ENCODE data around the gene JUNB. TPM values are rescaled to one million over a fixed set of nuclear protein-coding genes. Genes with fewer than 3 reads are reported as not detected.

Gene JUNB
- total and polyA plus RNA-seq, 2 of the 13 experiments (the other 11 are each of a cell fraction or from before 2014, with no cell fraction given), result 7.7 to 8.2 TPM

DNA sequence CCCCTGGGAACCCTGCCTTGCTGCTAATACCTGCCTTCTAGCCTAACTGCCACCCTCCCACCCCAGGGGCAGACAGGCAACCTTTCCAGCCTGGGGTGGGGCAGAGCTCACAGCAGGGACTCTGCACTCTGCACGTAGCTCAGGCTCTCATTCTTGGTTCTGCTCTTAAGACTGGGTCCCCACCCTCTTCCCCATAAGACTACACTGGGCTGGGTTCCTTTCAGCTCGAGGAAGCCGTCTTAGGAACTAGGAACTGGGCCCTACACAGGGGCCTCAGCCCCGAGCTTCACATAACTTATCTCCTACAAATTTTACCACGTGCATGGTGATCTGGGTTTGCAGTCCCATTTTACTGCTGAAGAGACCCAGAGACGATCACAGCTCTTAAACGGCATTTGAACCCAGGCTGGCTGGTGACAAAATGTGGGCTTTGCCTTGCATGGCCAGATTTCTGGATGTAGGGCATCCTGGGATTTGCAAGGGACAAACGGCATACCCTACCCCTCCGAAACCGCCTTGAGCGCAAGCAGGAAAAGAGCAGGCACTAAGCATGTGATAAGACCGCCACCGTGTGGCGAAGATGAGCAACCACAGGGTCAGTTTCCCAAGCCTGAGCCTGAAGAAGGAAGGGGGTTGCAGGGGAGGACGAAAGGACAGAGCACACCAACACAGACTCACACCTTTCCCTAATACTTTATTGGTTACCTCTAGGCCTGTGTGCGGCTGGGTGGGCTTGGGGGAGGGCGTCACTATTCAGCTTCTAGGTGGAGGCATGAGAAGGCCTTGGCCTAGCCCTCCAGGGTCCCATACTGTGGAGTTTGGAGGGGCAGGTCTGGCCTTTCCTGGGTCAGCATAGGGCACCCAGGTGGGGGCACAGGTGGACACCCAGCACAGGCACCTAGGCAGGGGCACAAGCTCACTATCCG is 5.1 kb downstream of the JUNB start (continued):
- TF ChIP-seq, protein P1, sequence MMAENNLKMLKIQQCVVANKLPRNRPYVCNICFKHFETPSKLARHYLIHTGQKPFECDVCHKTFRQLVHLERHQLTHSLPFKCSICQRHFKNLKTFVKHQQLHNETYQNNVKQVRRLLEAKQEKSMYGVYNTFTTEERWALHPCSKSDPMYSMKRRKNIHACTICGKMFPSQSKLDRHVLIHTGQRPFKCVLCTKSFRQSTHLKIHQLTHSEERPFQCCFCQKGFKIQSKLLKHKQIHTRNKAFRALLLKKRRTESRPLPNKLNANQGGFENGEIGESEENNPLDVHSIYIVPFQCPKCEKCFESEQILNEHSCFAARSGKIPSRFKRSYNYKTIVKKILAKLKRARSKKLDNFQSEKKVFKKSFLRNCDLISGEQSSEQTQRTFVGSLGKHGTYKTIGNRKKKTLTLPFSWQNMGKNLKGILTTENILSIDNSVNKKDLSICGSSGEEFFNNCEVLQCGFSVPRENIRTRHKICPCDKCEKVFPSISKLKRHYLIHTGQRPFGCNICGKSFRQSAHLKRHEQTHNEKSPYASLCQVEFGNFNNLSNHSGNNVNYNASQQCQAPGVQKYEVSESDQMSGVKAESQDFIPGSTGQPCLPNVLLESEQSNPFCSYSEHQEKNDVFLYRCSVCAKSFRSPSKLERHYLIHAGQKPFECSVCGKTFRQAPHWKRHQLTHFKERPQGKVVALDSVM (CRISPR knock-in tag; IDR thresholded peaks at IDR 0.05), result 0 out of 2 replicates have a peak, but pooled peaks have one; percentile 18
- TF ChIP-seq, protein P2, sequence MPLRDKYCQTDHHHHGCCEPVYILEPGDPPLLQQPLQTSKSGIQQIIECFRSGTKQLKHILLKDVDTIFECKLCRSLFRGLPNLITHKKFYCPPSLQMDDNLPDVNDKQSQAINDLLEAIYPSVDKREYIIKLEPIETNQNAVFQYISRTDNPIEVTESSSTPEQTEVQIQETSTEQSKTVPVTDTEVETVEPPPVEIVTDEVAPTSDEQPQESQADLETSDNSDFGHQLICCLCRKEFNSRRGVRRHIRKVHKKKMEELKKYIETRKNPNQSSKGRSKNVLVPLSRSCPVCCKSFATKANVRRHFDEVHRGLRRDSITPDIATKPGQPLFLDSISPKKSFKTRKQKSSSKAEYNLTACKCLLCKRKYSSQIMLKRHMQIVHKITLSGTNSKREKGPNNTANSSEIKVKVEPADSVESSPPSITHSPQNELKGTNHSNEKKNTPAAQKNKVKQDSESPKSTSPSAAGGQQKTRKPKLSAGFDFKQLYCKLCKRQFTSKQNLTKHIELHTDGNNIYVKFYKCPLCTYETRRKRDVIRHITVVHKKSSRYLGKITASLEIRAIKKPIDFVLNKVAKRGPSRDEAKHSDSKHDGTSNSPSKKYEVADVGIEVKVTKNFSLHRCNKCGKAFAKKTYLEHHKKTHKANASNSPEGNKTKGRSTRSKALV (CRISPR knock-in tag; IDR thresholded peaks at IDR 0.05), result no peak
- TF ChIP-seq NR3C1 (CRISPR knock-in tag; IDR thresholded peaks at IDR 0.05) (no peak), HDAC2 (CRISPR knock-in tag; IDR thresholded peaks at IDR 0.05) (0 out of 2 replicates have a peak, but pooled peaks have one; percentile 16), MAZ (IDR thresholded peaks at IDR 0.05; ENCODE audit: borderline replicate concordance, low read depth, low read length) (no peak), MAZ (CRISPR knock-in tag; IDR thresholded peaks at IDR 0.05; ENCODE audit: low read depth) (0 out of 2 replicates have a peak, but pooled peaks have one; percentile 28), ZNF614 (CRISPR knock-in tag; IDR thresholded peaks at IDR 0.05; ENCODE audit: borderline replicate concordance) (peak; percentile 22; the same call in 1 of the 2 replicates), FOXM1 (CRISPR knock-in tag; IDR thresholded peaks at IDR 0.05) (no peak), EZH2 (conservative IDR thresholded peaks at IDR 0.05; ENCODE audit: low read depth, low read length) (no peak), ZFP62 (CRISPR knock-in tag; IDR thresholded peaks at IDR 0.05) (no peak), SAFB2 (CRISPR knock-in tag; IDR thresholded peaks at IDR 0.05; ENCODE audit: borderline replicate concordance, low read depth) (no peak), NFKBIZ (CRISPR knock-in tag; IDR thresholded peaks at IDR 0.05) (peak; percentile 37; the same call in 1 of the 2 replicates), JUNB (CRISPR knock-in tag; IDR thresholded peaks at IDR 0.05; ENCODE audit: borderline replicate concordance) (no peak), HMG20A (CRISPR knock-in tag; IDR thresholded peaks at IDR 0.05; ENCODE audit: borderline replicate concordance) (no peak), SALL1 (CRISPR knock-in tag; IDR thresholded peaks at IDR 0.05) (0 out of 2 replicates have a peak, but pooled peaks have one; percentile 11)
- TF ChIP-seq, protein P3, sequence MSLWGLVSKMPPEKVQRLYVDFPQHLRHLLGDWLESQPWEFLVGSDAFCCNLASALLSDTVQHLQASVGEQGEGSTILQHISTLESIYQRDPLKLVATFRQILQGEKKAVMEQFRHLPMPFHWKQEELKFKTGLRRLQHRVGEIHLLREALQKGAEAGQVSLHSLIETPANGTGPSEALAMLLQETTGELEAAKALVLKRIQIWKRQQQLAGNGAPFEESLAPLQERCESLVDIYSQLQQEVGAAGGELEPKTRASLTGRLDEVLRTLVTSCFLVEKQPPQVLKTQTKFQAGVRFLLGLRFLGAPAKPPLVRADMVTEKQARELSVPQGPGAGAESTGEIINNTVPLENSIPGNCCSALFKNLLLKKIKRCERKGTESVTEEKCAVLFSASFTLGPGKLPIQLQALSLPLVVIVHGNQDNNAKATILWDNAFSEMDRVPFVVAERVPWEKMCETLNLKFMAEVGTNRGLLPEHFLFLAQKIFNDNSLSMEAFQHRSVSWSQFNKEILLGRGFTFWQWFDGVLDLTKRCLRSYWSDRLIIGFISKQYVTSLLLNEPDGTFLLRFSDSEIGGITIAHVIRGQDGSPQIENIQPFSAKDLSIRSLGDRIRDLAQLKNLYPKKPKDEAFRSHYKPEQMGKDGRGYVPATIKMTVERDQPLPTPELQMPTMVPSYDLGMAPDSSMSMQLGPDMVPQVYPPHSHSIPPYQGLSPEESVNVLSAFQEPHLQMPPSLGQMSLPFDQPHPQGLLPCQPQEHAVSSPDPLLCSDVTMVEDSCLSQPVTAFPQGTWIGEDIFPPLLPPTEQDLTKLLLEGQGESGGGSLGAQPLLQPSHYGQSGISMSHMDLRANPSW (CRISPR knock-in tag; IDR thresholded peaks at IDR 0.05; ENCODE audit: borderline replicate concordance), result no peak
- TF ChIP-seq, protein P4, sequence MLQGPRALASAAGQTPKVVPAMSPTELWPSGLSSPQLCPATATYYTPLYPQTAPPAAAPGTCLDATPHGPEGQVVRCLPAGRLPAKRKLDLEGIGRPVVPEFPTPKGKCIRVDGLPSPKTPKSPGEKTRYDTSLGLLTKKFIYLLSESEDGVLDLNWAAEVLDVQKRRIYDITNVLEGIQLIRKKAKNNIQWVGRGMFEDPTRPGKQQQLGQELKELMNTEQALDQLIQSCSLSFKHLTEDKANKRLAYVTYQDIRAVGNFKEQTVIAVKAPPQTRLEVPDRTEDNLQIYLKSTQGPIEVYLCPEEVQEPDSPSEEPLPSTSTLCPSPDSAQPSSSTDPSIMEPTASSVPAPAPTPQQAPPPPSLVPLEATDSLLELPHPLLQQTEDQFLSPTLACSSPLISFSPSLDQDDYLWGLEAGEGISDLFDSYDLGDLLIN (CRISPR knock-in tag; IDR thresholded peaks at IDR 0.05; ENCODE audit: borderline replicate concordance), result no peak
- TF ChIP-seq, protein P5, sequence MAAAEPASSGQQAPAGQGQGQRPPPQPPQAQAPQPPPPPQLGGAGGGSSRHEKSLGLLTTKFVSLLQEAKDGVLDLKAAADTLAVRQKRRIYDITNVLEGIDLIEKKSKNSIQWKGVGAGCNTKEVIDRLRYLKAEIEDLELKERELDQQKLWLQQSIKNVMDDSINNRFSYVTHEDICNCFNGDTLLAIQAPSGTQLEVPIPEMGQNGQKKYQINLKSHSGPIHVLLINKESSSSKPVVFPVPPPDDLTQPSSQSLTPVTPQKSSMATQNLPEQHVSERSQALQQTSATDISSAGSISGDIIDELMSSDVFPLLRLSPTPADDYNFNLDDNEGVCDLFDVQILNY (CRISPR knock-in tag; conservative IDR thresholded peaks at IDR 0.05), result no peak

All from HepG2 (cell line).